Measurements from ENCODE around the gene PSAP.

Gene PSAP

GRCh38 chr10:71770789-71771188 is 80.3 kb downstream of the PSAP start:
- Histone ChIP-seq H3K4me1 (ENCODE audit: low read length) (peaks cover 23% of the 10 kb centered on the region), H3K27ac (ENCODE audit: low read length) (no peak overlapping the region), H3K27me3 (replicated peaks; ENCODE audit: insufficient read depth, low read length) (no peaks in the 10 kb centered on the region), H3F3A (ENCODE audit: insufficient read depth, low read length) (peaks cover 10% of the 10 kb centered on the region), H4K20me1 (ENCODE audit: insufficient read depth, low read length) (no peaks in the 10 kb centered on the region), H3K9ac (ENCODE audit: low read length) (no peak overlapping the region), H3K4me3 (ENCODE audit: low read length) (no peak overlapping the region), H3K9me2 (replicated peaks; ENCODE audit: insufficient read depth, low read length) (no peaks in the 10 kb centered on the region), H2AFZ (ENCODE audit: low read length) (no peak overlapping the region), H3K36me3 (replicated peaks; ENCODE audit: insufficient read depth, low read length) (no peaks in the 10 kb centered on the region), H3K9me3 (replicated peaks; ENCODE audit: insufficient read depth, low read length) (no peaks in the 10 kb centered on the region), H3K4me2 (ENCODE audit: low read depth, low read length) (no peak overlapping the region), H3K79me2 (ENCODE audit: low read length) (no peaks in the 10 kb centered on the region; the same call in 1 of the 2 replicates)
- TF ChIP-seq CTCF (IDR thresholded peaks at IDR 0.05; ENCODE audit: low read length) = no peak
- TF ChIP-seq EZH2 (optimal IDR thresholded peaks at IDR 0.05; ENCODE audit: low read depth, low read length) = no peak
- no peak for TF ChIP-seq EZH2phosphoT487 (IDR thresholded peaks at IDR 0.05; ENCODE audit: low read length)
- DNase-seq = no peak

- Histone ChIP-seq H2AFZ (ENCODE audit: low read length) (no peak overlapping the region), H3K4me1 (ENCODE audit: low read length) (peaks cover 23% of the 10 kb centered on the region), H3K4me2 (ENCODE audit: low read depth, low read length) (no peak overlapping the region)
Measured at GRCh38 chr10:71770255-71770654, 80.8 kb downstream of the PSAP start.

GRCh38 chr10:71769279-71769823 is 81.7 kb downstream of the PSAP start:
- no peaks in the 10 kb centered on the region; the same call in 1 of the 2 replicates for H3K79me2 ChIP-seq (ENCODE audit: low read length)
- H3K4me2 ChIP-seq (ENCODE audit: low read depth, low read length) = peak overlapping the region; percentile 90
- H3K27ac ChIP-seq (ENCODE audit: low read length) = peak overlapping the region; percentile 71
- H3K4me1 ChIP-seq (ENCODE audit: low read length) = peaks cover 18% of the 10 kb centered on the region
- peak overlapping the region; percentile 36 for H3K4me3 ChIP-seq (ENCODE audit: low read length)
- H3K9me3 ChIP-seq (replicated peaks; ENCODE audit: insufficient read depth, low read length) = no peaks in the 10 kb centered on the region
- H4K20me1 ChIP-seq (ENCODE audit: insufficient read depth, low read length) = no peaks in the 10 kb centered on the region
- peak overlapping the region; percentile 63 for H2AFZ ChIP-seq (ENCODE audit: low read length)
- H3K36me3 ChIP-seq (replicated peaks; ENCODE audit: insufficient read depth, low read length) = no peaks in the 10 kb centered on the region
- TF ChIP-seq CTCF (IDR thresholded peaks at IDR 0.05; ENCODE audit: low read length) (no peak), EZH2phosphoT487 (IDR thresholded peaks at IDR 0.05; ENCODE audit: low read length) (no peak), EZH2 (optimal IDR thresholded peaks at IDR 0.05; ENCODE audit: low read depth, low read length) (no peak)
- DNase-seq = no peak
- H3K9me2 ChIP-seq (replicated peaks; ENCODE audit: insufficient read depth, low read length) = no peaks in the 10 kb centered on the region
- peaks cover 10% of the 10 kb centered on the region for H3F3A ChIP-seq (ENCODE audit: insufficient read depth, low read length)
- H3K27me3 ChIP-seq (replicated peaks; ENCODE audit: insufficient read depth, low read length) = no peaks in the 10 kb centered on the region
- H3K9ac ChIP-seq (ENCODE audit: low read length) = peak overlapping the region; percentile 42; the same call in 1 of the 2 replicates

More at GRCh38 chr10:71770255-71770654, 80.8 kb downstream of the PSAP start:
- no peaks in the 10 kb centered on the region for H3K9me2 ChIP-seq (replicated peaks; ENCODE audit: insufficient read depth, low read length)
- H3K79me2 ChIP-seq (ENCODE audit: low read length) = no peaks in the 10 kb centered on the region; the same call in 1 of the 2 replicates
- H3K9me3 ChIP-seq (replicated peaks; ENCODE audit: insufficient read depth, low read length) = no peaks in the 10 kb centered on the region
- peaks cover 10% of the 10 kb centered on the region for H3F3A ChIP-seq (ENCODE audit: insufficient read depth, low read length)
- H3K4me3 ChIP-seq (ENCODE audit: low read length) = no peak overlapping the region
- DNase-seq = no peak
- no peaks in the 10 kb centered on the region for H4K20me1 ChIP-seq (ENCODE audit: insufficient read depth, low read length)
- H3K27ac ChIP-seq (ENCODE audit: low read length) = peak overlapping the region; percentile 71; the same call in 1 of the 2 replicates
- no peaks in the 10 kb centered on the region for H3K27me3 ChIP-seq (replicated peaks; ENCODE audit: insufficient read depth, low read length)
- H3K36me3 ChIP-seq (replicated peaks; ENCODE audit: insufficient read depth, low read length) = no peaks in the 10 kb centered on the region
- no peak overlapping the region for H3K9ac ChIP-seq (ENCODE audit: low read length)
- TF ChIP-seq EZH2 (optimal IDR thresholded peaks at IDR 0.05; ENCODE audit: low read depth, low read length) (no peak), CTCF (IDR thresholded peaks at IDR 0.05; ENCODE audit: low read length) (no peak), EZH2phosphoT487 (IDR thresholded peaks at IDR 0.05; ENCODE audit: low read length) (no peak)

Measured in MM.1S (cell line).